ENCODE data around the gene CHRNA1. TPM values are rescaled to one million over a fixed set of nuclear protein-coding genes. Genes with fewer than 3 reads are reported as not detected.

The CHRNA1 gene
- polyA plus RNA-seq, 1 of the 3 experiments (the other 2 are of a cell fraction) = 0.02 TPM

- peaks cover 0 to 26% of the 10 kb centered on the region in 2 experiments; a peak in 2 of 4 replicates for H3K4me1 ChIP-seq (ENCODE audit: control insufficient read depth in 1 of 2, insufficient read depth in 2 of 2, low read depth in 1 of 2, low read length in 1 of 2)
- H3K4me2 ChIP-seq = no peak overlapping the region
- H3K9me3 ChIP-seq = no peaks in the 10 kb centered on the region
- POLR2A ChIA-PET = interaction anchor here (1.4 to 2.2 kb wide), 2 partner anchors 74 to 233 kb away, joined by 4 to 14 read pairs; partner anchors contain the start of gene CHN1
- no peaks in the 10 kb centered on the region for H4K20me1 ChIP-seq (ENCODE audit: insufficient read depth)
- no peaks in the 10 kb centered on the region for H3F3A ChIP-seq (replicated peaks; ENCODE audit: insufficient read depth)
- DNase-seq = no peak
- peak overlapping the region; percentile 36 to 80; a peak in 2 of 4 replicates for H3K27ac ChIP-seq (ENCODE audit: low read depth in 2 of 2, low read length in 1 of 2)
- TF ChIP-seq REST (IDR thresholded peaks at IDR 0.05; ENCODE audit: low read depth, low read length) = no peak
- TF ChIP-seq ELF1 (IDR thresholded peaks at IDR 0.05) = no peak
- no peak for TF ChIP-seq RAD21 (IDR thresholded peaks at IDR 0.05; ENCODE audit: low read length)
- TF ChIP-seq MXI1 (IDR thresholded peaks at IDR 0.05; ENCODE audit: low read depth, low read length) = no peak
- no peak for TF ChIP-seq SMC3 (IDR thresholded peaks at IDR 0.05; ENCODE audit: low read depth, low read length)
- TF ChIP-seq EZH2phosphoT487 (IDR thresholded peaks at IDR 0.05; ENCODE audit: borderline replicate concordance, low read depth) = no peak
- no peak for TF ChIP-seq NFIC (IDR thresholded peaks at IDR 0.05; ENCODE audit: borderline replicate concordance)
- no peak for TF ChIP-seq YY1 (IDR thresholded peaks at IDR 0.05; ENCODE audit: low read depth)
- TF ChIP-seq, protein P1, sequence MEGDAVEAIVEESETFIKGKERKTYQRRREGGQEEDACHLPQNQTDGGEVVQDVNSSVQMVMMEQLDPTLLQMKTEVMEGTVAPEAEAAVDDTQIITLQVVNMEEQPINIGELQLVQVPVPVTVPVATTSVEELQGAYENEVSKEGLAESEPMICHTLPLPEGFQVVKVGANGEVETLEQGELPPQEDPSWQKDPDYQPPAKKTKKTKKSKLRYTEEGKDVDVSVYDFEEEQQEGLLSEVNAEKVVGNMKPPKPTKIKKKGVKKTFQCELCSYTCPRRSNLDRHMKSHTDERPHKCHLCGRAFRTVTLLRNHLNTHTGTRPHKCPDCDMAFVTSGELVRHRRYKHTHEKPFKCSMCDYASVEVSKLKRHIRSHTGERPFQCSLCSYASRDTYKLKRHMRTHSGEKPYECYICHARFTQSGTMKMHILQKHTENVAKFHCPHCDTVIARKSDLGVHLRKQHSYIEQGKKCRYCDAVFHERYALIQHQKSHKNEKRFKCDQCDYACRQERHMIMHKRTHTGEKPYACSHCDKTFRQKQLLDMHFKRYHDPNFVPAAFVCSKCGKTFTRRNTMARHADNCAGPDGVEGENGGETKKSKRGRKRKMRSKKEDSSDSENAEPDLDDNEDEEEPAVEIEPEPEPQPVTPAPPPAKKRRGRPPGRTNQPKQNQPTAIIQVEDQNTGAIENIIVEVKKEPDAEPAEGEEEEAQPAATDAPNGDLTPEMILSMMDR (IDR thresholded peaks at IDR 0.05) = no peak
- TF ChIP-seq NRF1 (IDR thresholded peaks at IDR 0.05; ENCODE audit: low read depth, low read length) = no peak
- TF ChIP-seq JUND (IDR thresholded peaks at IDR 0.05) = no peak
- TF ChIP-seq MEF2A (IDR thresholded peaks at IDR 0.05; ENCODE audit: borderline replicate concordance, low read depth) = no peak
- no peak for TF ChIP-seq POLR2AphosphoS5 (IDR thresholded peaks at IDR 0.05; ENCODE audit: low read depth, low read length)
- no peak for TF ChIP-seq USF1 (IDR thresholded peaks at IDR 0.05; ENCODE audit: borderline replicate concordance, low read depth)
- TF ChIP-seq ZBTB33 (IDR thresholded peaks at IDR 0.05; ENCODE audit: borderline replicate concordance, low read depth) = no peak
- H3K4me3 ChIP-seq (ENCODE audit: low read depth in 2 of 2, low read length in 1 of 2) = no peak overlapping the region
- H3K27me3 ChIP-seq (ENCODE audit: insufficient read depth) = no peaks in the 10 kb centered on the region
- no peaks in the 10 kb centered on the region for H3K79me2 ChIP-seq (ENCODE audit: insufficient read depth)
- H3K36me3 ChIP-seq (replicated peaks in 1 of 2; ENCODE audit: control insufficient read depth in 1 of 2, insufficient read depth in 2 of 2, low read length in 1 of 2) = no peaks in the 10 kb centered on the region
- CTCF ChIA-PET = interaction anchor here (0.6 to 13.9 kb wide), 50 partner anchors 9 to 1230 kb away, joined by 3 to 316 read pairs (median 5); partner anchors contain the start of genes CHN1 and LNPK
- H3K9ac ChIP-seq = no peak overlapping the region
- no peaks in the 10 kb centered on the region for H3K9me2 ChIP-seq
- 84% methylated on average over 5 of the region's 5 CpGs for WGBS (ENCODE audit: low lambda C conversion rate)
- H2AFZ ChIP-seq (ENCODE audit: low read depth) = peak overlapping the region; percentile 89; the same call in 1 of the 2 replicates
These were observed 8.2 kb upstream of the CHRNA1 start for GRCh38 chr2:174772472-174772801.
